ENCODE measurements around the gene KAZN.

- TF ChIP-seq CTCF (IDR thresholded peaks at IDR 0.05), result no peak
- TF ChIP-seq POLR2A (IDR thresholded peaks at IDR 0.05), result no peak
- no peak for TF ChIP-seq EP300 (IDR thresholded peaks at IDR 0.05)
Measured at GRCh38 chr1:15083578-15083977, 485.1 kb downstream of the KAZN start.
